ENCODE results near the gene MAGI2.
"Not testable (repeated sequence)": the region's sequence is repeated elsewhere in the genome, so short reads cannot be mapped to it uniquely, and the experiment has no call there.

The MAGI2 gene

GRCh38 chr7:78363866-78364265 is 1089.6 kb downstream of the MAGI2 start:
- DNase-seq (ENCODE audit: low read depth, low spot score) = no peak

- no peak for DNase-seq (ENCODE audit: low read depth, low spot score)
These were observed 1093.6 kb downstream of the MAGI2 start for GRCh38 chr7:78359836-78360235.

- no peak for DNase-seq (ENCODE audit: low read depth, low spot score)
These were observed 1095.8 kb downstream of the MAGI2 start for GRCh38 chr7:78357709-78358108.

GRCh38 chr7:78355834-78356233 is 1097.6 kb downstream of the MAGI2 start:
- DNase-seq (ENCODE audit: low read depth, low spot score) = no peak

- no peak for DNase-seq (ENCODE audit: low read depth, low spot score)
These were observed 1102.5 kb downstream of the MAGI2 start for GRCh38 chr7:78350926-78351325.

GRCh38 chr7:78350391-78350790 is 1103.1 kb downstream of the MAGI2 start:
- DNase-seq (ENCODE audit: low read depth, low spot score) = no peak

GRCh38 chr7:78346827-78347226 is 1106.6 kb downstream of the MAGI2 start:
- no peak for DNase-seq (ENCODE audit: low read depth, low spot score)

- no peak for DNase-seq (ENCODE audit: low read depth, low spot score)
These were observed 1107.5 kb downstream of the MAGI2 start for GRCh38 chr7:78345979-78346378.

- DNase-seq (ENCODE audit: low read depth, low spot score) = no peak
These were observed 1108.1 kb downstream of the MAGI2 start for GRCh38 chr7:78345293-78345911.

- no peak for DNase-seq (ENCODE audit: low read depth, low spot score)
These were observed 1119.0 kb downstream of the MAGI2 start for GRCh38 chr7:78334426-78334825.

GRCh38 chr7:78333530-78334425 is 1119.7 kb downstream of the MAGI2 start:
- no peak for DNase-seq (ENCODE audit: low read depth, low spot score)

GRCh38 chr7:78329001-78329655 is 1124.3 kb downstream of the MAGI2 start:
- DNase-seq (ENCODE audit: low read depth, low spot score) = no peak

GRCh38 chr7:78327718-78328117 is 1125.7 kb downstream of the MAGI2 start:
- DNase-seq (ENCODE audit: low read depth, low spot score) = no peak

- DNase-seq (ENCODE audit: low read depth, low spot score) = no peak
These were observed 1126.6 kb downstream of the MAGI2 start for GRCh38 chr7:78326876-78327275.

- no peak for DNase-seq (ENCODE audit: low read depth, low spot score)
These were observed 1127.3 kb downstream of the MAGI2 start for GRCh38 chr7:78326189-78326588.

GRCh38 chr7:78323118-78323517 is 1130.3 kb downstream of the MAGI2 start:
- no peak for DNase-seq (ENCODE audit: low read depth, low spot score)

- DNase-seq (ENCODE audit: low read depth, low spot score) = not testable (repeated sequence)
These were observed 1131.2 kb downstream of the MAGI2 start for GRCh38 chr7:78322231-78322630.

GRCh38 chr7:78317371-78317770 is 1136.1 kb downstream of the MAGI2 start:
- no peak for DNase-seq (ENCODE audit: low read depth, low spot score)

- DNase-seq (ENCODE audit: low read depth, low spot score) = no peak
These were observed 1137.4 kb downstream of the MAGI2 start for GRCh38 chr7:78316110-78316509.

- DNase-seq (ENCODE audit: low read depth, low spot score) = no peak
These were observed 1138.3 kb downstream of the MAGI2 start for GRCh38 chr7:78315119-78315518.

- no peak for DNase-seq (ENCODE audit: low read depth, low spot score)
These were observed 1142.3 kb downstream of the MAGI2 start for GRCh38 chr7:78311181-78311580.

GRCh38 chr7:78307892-78308291 is 1145.6 kb downstream of the MAGI2 start:
- no peak for DNase-seq (ENCODE audit: low read depth, low spot score)

- DNase-seq (ENCODE audit: low read depth, low spot score) = no peak
These were observed 1146.8 kb downstream of the MAGI2 start for GRCh38 chr7:78306634-78307033.
